SIG-M5 treated with dmso at 0.1 percent for 504 hours (cell line): ENCODE results near the gene NPTX1.

Source experiments
- DNase-seq: peaks from one replicate; lab custom pipeline; 2025; ENCODE audit not compliant: unreplicated experiment; lab: John Stamatoyannopoulos, UW

The NPTX1 gene

GRCh38 chr17:80429356-80430275 lies 46.8 kb downstream of the NPTX1 start:
- DNase-seq: no peak

GRCh38 chr17:80428796-80429195 lies 47.6 kb downstream of the NPTX1 start:
- no peak for DNase-seq

- no peak for DNase-seq
Measured at GRCh38 chr17:80428363-80428762, 48.0 kb downstream of the NPTX1 start.

GRCh38 chr17:80427366-80428282 lies 48.8 kb downstream of the NPTX1 start:
- no peak for DNase-seq

GRCh38 chr17:80426671-80427326 lies 49.6 kb downstream of the NPTX1 start:
- DNase-seq: peak; percentile 53

GRCh38 chr17:80425835-80426426 lies 50.5 kb downstream of the NPTX1 start:
- no peak for DNase-seq

GRCh38 chr17:80424878-80425765 lies 51.3 kb downstream of the NPTX1 start:
- no peak for DNase-seq

- DNase-seq: no peak
Measured at GRCh38 chr17:80424261-80424660, 52.1 kb downstream of the NPTX1 start.

- DNase-seq: no peak
Measured at GRCh38 chr17:80423536-80424225, 52.7 kb downstream of the NPTX1 start.

- DNase-seq: no peak
Measured at GRCh38 chr17:80422981-80423380, 53.4 kb downstream of the NPTX1 start.

GRCh38 chr17:80422276-80422675 lies 54.1 kb downstream of the NPTX1 start:
- no peak for DNase-seq

- no peak for DNase-seq
Measured at GRCh38 chr17:80421381-80422090, 54.9 kb downstream of the NPTX1 start.

- DNase-seq: no peak
Measured at GRCh38 chr17:80419255-80419654, 57.2 kb downstream of the NPTX1 start.

GRCh38 chr17:80418589-80418988 lies 57.8 kb downstream of the NPTX1 start:
- no peak for DNase-seq
